ENCODE measurements around the gene OR5AC2.

The OR5AC2 gene, protein sequence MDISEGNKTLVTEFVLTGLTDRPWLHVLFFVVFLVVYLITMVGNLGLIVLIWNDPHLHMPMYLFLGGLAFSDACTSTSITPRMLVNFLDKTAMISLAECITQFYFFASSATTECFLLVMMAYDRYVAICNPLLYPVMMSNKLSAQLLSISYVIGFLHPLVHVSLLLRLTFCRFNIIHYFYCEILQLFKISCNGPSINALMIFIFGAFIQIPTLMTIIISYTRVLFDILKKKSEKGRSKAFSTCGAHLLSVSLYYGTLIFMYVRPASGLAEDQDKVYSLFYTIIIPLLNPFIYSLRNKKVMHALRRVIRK

DNA sequence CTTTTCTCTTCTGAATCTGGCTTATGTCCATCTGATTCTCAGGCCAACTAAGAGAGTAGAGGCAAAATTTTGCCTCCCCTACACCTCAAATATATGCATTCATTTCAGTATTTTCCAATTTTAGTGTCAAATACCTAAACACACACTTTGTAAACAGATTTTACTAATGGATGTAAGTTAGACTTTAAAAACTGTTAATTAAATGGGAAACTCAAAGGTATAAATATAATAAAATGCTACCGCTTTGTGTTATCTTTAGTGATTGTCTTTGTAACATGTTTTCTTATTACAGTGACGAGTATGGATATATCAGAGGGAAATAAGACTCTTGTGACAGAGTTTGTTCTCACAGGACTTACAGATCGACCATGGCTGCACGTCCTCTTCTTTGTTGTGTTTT, at the start of gene OR5AC2:
OR5AC2 (plus strand) TSS at position 301 of the 400 bp plus-strand sequence; CDS start at position 301, 0 bp downstream.
- DNase-seq, result no peak

- DNase-seq, result no peak
Measured at GRCh38 chr3:98038286-98038685, 48.7 kb upstream of the OR5AC2 start.

GRCh38 chr3:98038876-98039275, 48.1 kb upstream of the OR5AC2 start:
- DNase-seq, result no peak

GRCh38 chr3:98039322-98040024, 47.5 kb upstream of the OR5AC2 start:
- DNase-seq, result peak; percentile 96

GRCh38 chr3:98041350-98041749, 45.6 kb upstream of the OR5AC2 start:
- no peak for DNase-seq

- no peak for DNase-seq
Measured at GRCh38 chr3:98048586-98048985, 38.4 kb upstream of the OR5AC2 start.

DNA sequence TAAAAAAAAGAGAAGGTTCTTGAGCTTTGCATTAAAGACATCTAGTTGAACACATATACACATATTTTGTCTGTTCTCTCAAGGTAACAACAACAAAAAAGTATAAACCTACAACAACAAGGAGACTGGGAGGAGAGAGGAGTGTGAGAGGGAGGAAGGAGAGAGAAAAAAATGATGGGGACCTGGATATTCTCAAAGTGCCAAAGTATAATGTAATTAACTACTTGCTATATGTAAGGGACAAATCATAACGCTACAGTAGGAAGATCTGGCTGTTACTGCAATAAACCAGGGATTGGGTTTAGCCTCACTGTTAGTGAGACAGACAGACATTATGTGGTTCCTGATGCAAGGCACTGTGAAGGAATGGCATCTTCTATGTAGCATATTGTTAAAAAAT, 37.7 kb upstream of the OR5AC2 start:
- no peak for DNase-seq

DNA sequence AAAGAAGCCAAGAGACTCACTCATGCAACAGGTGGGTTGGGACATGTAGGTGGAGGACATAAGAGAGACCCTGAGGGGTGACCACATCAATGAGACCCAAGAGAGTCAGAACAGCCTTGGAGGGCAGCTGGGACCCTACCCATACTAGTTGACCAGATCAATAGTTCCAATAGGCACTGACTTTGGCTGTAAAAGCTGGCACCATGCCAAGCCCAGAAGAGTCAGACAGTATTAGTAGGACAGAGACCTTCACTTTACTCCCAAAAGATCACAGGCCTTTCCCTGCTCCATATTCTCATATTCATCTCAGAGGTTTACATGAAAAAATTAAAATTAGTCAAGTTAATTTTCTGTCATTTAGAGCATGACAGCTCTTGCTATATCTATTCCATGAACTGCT, 30.9 kb upstream of the OR5AC2 start:
- DNase-seq, result no peak

DNA sequence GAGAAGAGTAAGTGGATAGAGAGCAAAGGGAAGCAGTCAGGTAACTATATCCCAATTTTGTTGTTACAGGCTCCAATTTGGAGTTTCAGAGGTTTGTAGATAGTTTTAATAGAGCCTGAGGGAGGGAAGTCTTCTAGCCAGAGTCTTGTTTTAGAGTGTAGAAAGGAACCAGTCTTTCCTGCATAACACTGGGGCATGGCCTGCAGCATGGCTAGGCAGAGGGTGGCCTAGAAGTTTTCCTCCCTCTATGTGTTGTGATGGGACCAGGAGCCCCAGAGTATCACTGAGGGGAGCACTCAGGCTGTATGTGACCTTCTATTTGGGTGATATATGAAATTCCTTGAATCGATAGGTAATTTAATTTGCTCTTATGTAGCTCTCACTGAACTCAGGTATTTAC, 29.3 kb upstream of the OR5AC2 start:
- no peak for DNase-seq

DNA sequence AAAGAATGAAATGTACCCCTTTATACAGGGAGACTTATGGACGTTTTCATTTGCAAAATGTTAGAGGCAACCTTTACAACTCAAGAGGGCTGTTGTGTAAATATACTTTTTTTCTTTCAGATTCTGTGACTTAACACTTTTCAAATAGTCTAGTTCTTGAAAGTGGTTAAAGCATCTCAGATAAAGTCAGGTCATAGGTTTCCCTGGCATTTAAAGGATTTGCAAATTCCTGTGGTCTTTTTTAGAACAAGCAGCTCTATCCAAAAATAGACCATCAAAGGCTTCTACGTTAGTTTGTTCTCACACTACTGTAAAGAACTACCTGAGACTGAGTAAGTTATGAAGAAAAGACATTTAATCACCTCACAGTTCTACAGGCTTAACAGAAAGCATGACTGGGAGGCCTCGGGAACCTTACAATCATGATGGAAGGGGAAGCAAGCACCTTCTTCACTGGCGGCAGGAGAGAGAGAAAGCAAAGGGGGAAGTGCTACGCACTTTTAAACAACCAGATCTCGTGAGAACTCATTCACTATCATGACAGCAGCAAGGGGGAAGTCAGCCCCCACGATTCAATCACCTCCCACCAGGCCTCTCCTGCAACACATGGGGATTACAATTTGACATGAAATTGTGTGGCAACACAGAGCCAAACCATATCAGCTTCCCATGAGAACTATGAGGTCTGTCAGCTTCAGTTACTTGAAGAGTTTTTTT, 28.6 kb upstream of the OR5AC2 start:
- DNase-seq, result no peak

GRCh38 chr3:98068824-98069223, 18.1 kb upstream of the OR5AC2 start:
- DNase-seq, result no peak

DNA sequence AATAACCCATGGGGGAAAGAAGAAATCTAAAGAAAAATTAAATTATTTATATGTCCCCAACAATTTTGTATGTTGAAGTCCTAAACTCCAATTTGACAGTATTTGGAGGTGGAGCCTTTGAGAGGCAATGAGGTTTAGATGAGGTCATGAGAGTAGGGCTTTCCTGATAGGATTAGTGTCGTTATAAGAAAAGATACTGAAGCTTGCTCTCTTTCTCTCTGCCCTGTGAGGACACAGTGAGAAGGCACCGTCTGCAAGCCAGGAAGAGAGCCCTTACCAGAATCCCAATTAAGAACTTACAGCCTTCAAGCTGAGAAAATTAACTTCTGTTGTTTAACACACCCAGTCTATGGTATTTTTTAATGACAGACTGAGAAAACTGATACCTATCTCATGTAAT, 16.1 kb upstream of the OR5AC2 start:
- no peak for DNase-seq

- no peak for DNase-seq
Measured at GRCh38 chr3:98073486-98073885, 13.5 kb upstream of the OR5AC2 start.

GRCh38 chr3:98095882-98096281, 8.9 kb downstream of the OR5AC2 start:
- DNase-seq, result no peak

DNA sequence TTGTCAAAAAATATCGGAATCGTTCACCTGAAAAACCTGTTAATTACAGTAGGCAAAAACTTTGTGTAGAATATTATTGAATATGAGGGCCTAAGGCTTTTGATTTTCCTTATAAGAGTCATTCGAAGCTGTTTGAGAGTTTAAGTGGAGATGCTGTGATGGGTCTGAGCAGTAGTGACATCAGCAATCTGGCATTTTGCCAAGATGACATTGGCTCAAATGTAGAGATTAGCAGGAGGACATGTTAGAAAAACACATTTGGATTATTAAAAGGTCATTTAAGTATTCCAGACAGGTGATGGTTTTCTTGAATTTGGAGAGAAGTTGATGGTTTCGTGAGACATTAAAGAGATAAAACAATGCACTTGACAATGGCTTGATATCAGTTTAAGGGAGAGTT, 12.9 kb downstream of the OR5AC2 start:
- DNase-seq, result no peak

GRCh38 chr3:98108162-98108561, 21.2 kb downstream of the OR5AC2 start:
- no peak for DNase-seq

DNA sequence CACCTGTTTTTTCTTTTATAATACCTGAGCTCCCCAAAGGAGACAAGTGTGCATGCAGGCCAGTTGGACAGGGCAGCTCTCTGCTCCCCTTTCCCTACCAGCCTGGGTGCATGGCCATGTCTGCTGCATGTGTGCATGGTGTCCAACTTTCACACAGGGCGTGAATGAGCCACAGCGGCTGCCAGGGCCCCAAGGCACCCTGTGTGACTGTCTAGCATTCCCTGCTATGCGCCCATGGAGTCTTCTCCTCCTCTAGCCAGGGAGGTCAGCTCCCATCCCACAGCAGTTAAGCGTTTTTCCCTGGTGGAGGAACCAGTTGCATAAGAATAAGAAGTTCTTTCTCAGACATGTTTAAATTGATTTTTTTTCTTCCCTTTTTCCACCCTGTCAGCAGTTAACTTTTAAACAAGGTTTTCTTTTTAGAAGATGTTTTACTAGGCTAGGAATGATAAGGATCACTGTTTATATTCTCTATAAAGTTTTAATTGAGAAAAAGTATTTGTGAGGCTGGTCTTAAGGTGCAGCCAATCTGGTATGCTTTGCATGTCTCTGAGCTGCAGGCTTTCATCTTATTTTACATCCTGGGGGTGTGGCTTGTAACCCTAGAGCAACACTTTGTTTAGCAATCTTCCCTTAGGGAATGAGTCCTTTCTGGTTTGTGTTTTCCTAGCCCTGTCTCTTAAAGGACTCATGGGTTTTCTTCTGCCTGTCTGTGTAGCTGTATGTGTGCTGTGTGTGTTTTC, 23.0 kb downstream of the OR5AC2 start:
- no peak for DNase-seq

- DNase-seq, result no peak
Measured at GRCh38 chr3:98110550-98110908, 23.6 kb downstream of the OR5AC2 start.

DNA sequence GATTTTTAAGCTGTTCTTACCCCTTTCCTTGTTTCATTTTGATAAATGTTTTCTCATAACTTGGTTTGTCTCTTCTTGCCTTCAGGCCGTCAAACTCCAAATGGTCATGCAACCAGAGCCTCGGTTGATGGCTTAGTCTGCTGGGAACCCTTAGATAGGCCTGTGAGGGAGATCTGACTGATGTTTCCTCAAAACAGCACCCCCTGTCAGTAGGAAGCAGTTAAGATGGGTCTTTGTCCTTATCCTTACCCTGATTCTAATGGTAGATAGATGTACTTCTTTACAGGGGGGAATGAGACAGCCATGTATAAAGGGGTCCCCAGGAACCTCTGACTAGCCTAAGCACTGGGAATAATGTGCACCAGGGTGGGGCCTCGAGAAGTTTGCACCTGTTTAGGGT, 27.3 kb downstream of the OR5AC2 start:
- no peak for DNase-seq

DNA sequence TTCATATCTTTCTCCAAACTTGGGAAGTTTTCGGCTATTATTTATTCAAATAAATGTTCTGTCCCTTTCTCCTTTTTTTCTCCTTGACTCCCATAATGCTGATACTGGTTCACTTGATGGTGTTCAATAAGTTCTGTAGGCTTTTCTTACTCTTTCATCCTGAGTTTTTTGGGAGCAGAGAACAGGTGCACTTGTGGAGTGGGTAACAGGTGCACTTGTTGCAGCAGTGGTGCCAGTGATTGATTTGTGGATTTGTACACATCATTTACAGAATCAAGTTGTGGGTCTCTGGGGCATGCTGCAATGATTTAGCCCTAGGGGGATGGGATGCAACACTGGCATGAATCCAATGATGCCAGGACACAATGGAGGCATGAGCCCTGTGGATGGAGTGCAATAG, 28.7 kb downstream of the OR5AC2 start:
- no peak for DNase-seq

GRCh38 chr3:98130421-98130820, 43.4 kb downstream of the OR5AC2 start, which contains the start of gene OR5H1:
TSS of gene OR5H1 (plus strand) at chr3:98130721. CDS start at chr3:98132698, 1,977 bp downstream.
- no peak for DNase-seq

GRCh38 chr3:98136631-98137030, 49.7 kb downstream of the OR5AC2 start:
- no peak for DNase-seq
